Progenitor cell of endocrine pancreas (in vitro differentiated cells): ENCODE measurements around the gene MLANA. TPM values are rescaled to one million over a fixed set of nuclear protein-coding genes. Genes with fewer than 3 reads are reported as not detected.

ENCODE experiments used
- DNase-seq: peaks from one replicate; pipeline ENCODE4 v3.0.0; 2021; ENCODE audit warnings: low spot score; ENCODE audit not compliant: unreplicated experiment
- H3K27ac Mint-ChIP-seq: 2 replicates; pipeline ENCODE4 v1.8.0; 2021; ENCODE audit warnings: mild to moderate bottlenecking, moderate library complexity, mixed read lengths
- H3K27me3 Mint-ChIP-seq: 2 replicates; pipeline ENCODE4 v1.8.0; 2021; ENCODE audit warnings: mixed read lengths
- H3K36me3 Mint-ChIP-seq: 2 replicates; pipeline ENCODE4 v1.8.0; 2022; ENCODE audit warnings: mixed read lengths; ENCODE audit not compliant: insufficient read depth
- H3K4me1 Mint-ChIP-seq: 2 replicates; pipeline ENCODE4 v1.8.0; 2021; ENCODE audit warnings: low read depth, mixed read lengths
- H3K4me3 Mint-ChIP-seq: 2 replicates; pipeline ENCODE4 v1.8.0; 2021; ENCODE audit warnings: low read depth, mild to moderate bottlenecking, moderate library complexity, mixed read lengths
- H3K9me3 Mint-ChIP-seq: 2 replicates; pipeline ENCODE4 v1.8.0; 2021; ENCODE audit warnings: low read depth, mixed read lengths
- CTCF ChIP-seq: fragments of 200-600 bp; sonication (generic); IDR thresholded peaks from one replicate; pipeline ENCODE4 v1.5.0; 2021; ENCODE audit warnings: antibody characterized with exemption, mild to moderate bottlenecking; ENCODE audit not compliant: unreplicated experiment
- total RNA-seq: library from RNA; stranded (reverse); gene quantifications from 2 replicates; pipeline ENCODE4 v1.2.1, GENCODE V29; 2021

The MLANA gene
- total RNA-seq, 1 donor from 2014 or later, result not detected

- H3K4me1 Mint-ChIP-seq, result peaks cover 4% of the 10 kb centered on the region
- no peaks in the 10 kb centered on the region for H3K36me3 Mint-ChIP-seq
- no peaks in the 10 kb centered on the region for H3K9me3 Mint-ChIP-seq
- H3K27me3 Mint-ChIP-seq, result no peaks in the 10 kb centered on the region
- no peak overlapping the region for H3K4me3 Mint-ChIP-seq
- H3K27ac Mint-ChIP-seq, result no peak overlapping the region
- no peak for DNase-seq
- TF ChIP-seq CTCF, result no peak
Observed at GRCh38 chr9:5939530-5939929, 48.8 kb downstream of the MLANA start.

DNA sequence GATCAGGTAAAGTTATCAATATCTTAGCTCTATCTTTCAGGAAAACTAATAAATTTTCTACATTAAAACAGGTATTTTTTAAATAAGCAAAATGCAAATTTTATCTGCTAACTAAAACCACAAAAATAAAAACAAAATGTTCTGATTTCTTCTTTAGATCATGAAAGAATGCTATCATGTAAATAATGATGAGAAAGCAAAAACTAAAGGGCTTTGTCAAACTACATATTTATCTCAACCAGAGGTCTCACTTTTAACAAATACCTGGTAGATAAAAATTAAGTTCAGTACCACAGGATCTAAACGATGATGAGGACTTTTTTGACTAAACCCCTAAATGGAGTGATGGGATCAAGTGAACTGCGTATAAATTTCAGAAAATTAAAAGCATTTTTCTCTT, 50.5 kb downstream of the MLANA start:
- H3K36me3 Mint-ChIP-seq, result no peaks in the 10 kb centered on the region
- no peaks in the 10 kb centered on the region for H3K27me3 Mint-ChIP-seq
- H3K27ac Mint-ChIP-seq, result no peak overlapping the region
- no peak overlapping the region for H3K4me3 Mint-ChIP-seq
- no peak for TF ChIP-seq CTCF
- no peak for DNase-seq
- H3K9me3 Mint-ChIP-seq, result no peaks in the 10 kb centered on the region
- H3K4me1 Mint-ChIP-seq, result peaks cover 8% of the 10 kb centered on the region

DNA sequence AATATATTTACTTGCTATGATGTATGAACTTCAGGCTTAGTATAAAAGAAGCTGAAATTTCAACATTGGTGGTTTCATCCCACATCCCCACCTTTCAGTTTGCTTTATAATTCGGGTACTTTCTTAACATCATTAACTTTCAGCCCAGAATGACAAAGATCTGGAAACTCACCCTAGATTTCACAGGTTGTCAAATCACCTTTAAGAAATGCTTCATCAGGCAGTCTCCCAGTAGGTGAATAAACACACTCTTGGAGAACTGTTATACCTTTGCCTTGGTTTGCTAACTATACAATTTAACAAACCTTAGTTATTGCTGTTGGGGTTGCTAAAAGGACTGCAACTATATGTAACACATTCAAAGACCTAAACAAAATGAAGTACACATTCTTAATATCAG, 54.4 kb downstream of the MLANA start:
- Mint-ChIP-seq H3K36me3 (no peaks in the 10 kb centered on the region), H3K27me3 (no peaks in the 10 kb centered on the region), H3K9me3 (no peaks in the 10 kb centered on the region), H3K27ac (no peak overlapping the region), H3K4me3 (no peak overlapping the region), H3K4me1 (peaks cover 19% of the 10 kb centered on the region)
- TF ChIP-seq CTCF, result no peak
- DNase-seq, result no peak

GRCh38 chr9:5947912-5948311, 57.2 kb downstream of the MLANA start:
- H3K4me3 Mint-ChIP-seq, result no peak overlapping the region

GRCh38 chr9:5949103-5949699, 58.5 kb downstream of the MLANA start:
- Mint-ChIP-seq H3K27ac (no peak overlapping the region), H3K4me3 (no peak overlapping the region), H3K36me3 (no peaks in the 10 kb centered on the region), H3K4me1 (peaks cover 22% of the 10 kb centered on the region), H3K27me3 (no peaks in the 10 kb centered on the region), H3K9me3 (no peaks in the 10 kb centered on the region)
- no peak for DNase-seq
- no peak for TF ChIP-seq CTCF

More at GRCh38 chr9:5947912-5948311, 57.2 kb downstream of the MLANA start:
- Mint-ChIP-seq H3K4me1 (peaks cover 19% of the 10 kb centered on the region), H3K36me3 (no peaks in the 10 kb centered on the region), H3K27me3 (no peaks in the 10 kb centered on the region), H3K9me3 (no peaks in the 10 kb centered on the region), H3K27ac (no peak overlapping the region)
- DNase-seq, result no peak
- no peak for TF ChIP-seq CTCF
